T-cell (primary cell): ENCODE data around the gene UBXN10. TPM values are rescaled to one million over a fixed set of nuclear protein-coding genes. Genes with fewer than 3 reads are reported as not detected.

Experiments used
- total RNA-seq, 35 experiments: library from RNA in 6 of 35; stranded (reverse) in 6 of 35; fragments of 120-200 nt in 1 of 35; gene quantifications; one replicate each; pipeline versions ENCODE4 v1.2.1 to v1.2.4 and lab custom pipeline; 2013 to 2026

The UBXN10 gene
- total RNA-seq, 5 donors from 2014 or later (not counting 1 experiment from before 2014, with no cell fraction given): 0.06 to 0.30 (median 0.20) TPM

Other genes with a start within 250 kb of the UBXN10 start
- gene PLA2G2A, start 206.5 kb upstream of the UBXN10 start, total RNA-seq: not detected
- not detected for gene PLA2G5, start 115.9 kb upstream of the UBXN10 start, total RNA-seq
- not detected for gene PLA2G2D, start 66.6 kb upstream of the UBXN10 start, total RNA-seq
- gene PLA2G2F, start 46.8 kb upstream of the UBXN10 start, total RNA-seq: not detected
- under 1 TPM in 1 of 5 donors, not detected in 4; 0.85 TPM for gene PLA2G2C, start 422 bp downstream of the UBXN10 start, total RNA-seq
- under 1 TPM in 4 of 5 donors, not detected in 1; 0.13 to 0.18 (median 0.15) TPM for gene VWA5B1, start 104.8 kb downstream of the UBXN10 start, total RNA-seq